Activated CD4-positive, alpha-beta T cell treated with anti-CD3 and anti-CD28 coated beads, Interleukin-2, amount 50 U/mL, for 4 hours (primary cell): ENCODE results near the gene TNFRSF1B.
A peak's percentile ranks its signal among the peaks of the same experiment; 100 is the strongest.

Source experiments
- DNase-seq, 2 experiments: peaks; one replicate each; pipeline ENCODE4 v3.0.0-alpha.2; 2020

Gene TNFRSF1B

GRCh38 chr1:12158357-12159092 lies 8.3 kb upstream of the TNFRSF1B start:
- peak; percentile 44 to 48 for DNase-seq

GRCh38 chr1:12159816-12160215 lies 7.0 kb upstream of the TNFRSF1B start:
- peak; percentile 29 to 44 for DNase-seq

GRCh38 chr1:12161324-12161661 lies 5.5 kb upstream of the TNFRSF1B start:
- DNase-seq: no peak

- DNase-seq: peak; percentile 60 to 61
These were observed 4.9 kb upstream of the TNFRSF1B start for GRCh38 chr1:12161662-12162458.

GRCh38 chr1:12162459-12163137 lies 4.2 kb upstream of the TNFRSF1B start:
- DNase-seq: no peak

- no peak for DNase-seq
These were observed 3.6 kb upstream of the TNFRSF1B start for GRCh38 chr1:12163210-12163609.

- no peak for DNase-seq
These were observed 2.6 kb upstream of the TNFRSF1B start for GRCh38 chr1:12164210-12164609.

- no peak for DNase-seq
These were observed 1.4 kb upstream of the TNFRSF1B start for GRCh38 chr1:12165342-12165741.

GRCh38 chr1:12167493-12168429 lies 970 bp downstream of the TNFRSF1B start:
- no peak for DNase-seq

- no peak for DNase-seq
These were observed 1.8 kb downstream of the TNFRSF1B start for GRCh38 chr1:12168451-12169160.

- DNase-seq: no peak
These were observed 2.8 kb downstream of the TNFRSF1B start for GRCh38 chr1:12169442-12170135.

GRCh38 chr1:12170263-12170671 lies 3.5 kb downstream of the TNFRSF1B start:
- no peak for DNase-seq

GRCh38 chr1:12171206-12172041 lies 4.6 kb downstream of the TNFRSF1B start:
- DNase-seq: no peak

- peak; percentile 22 to 30 for DNase-seq
These were observed 5.5 kb downstream of the TNFRSF1B start for GRCh38 chr1:12172042-12172851.

GRCh38 chr1:12173041-12173509 lies 6.3 kb downstream of the TNFRSF1B start:
- no peak for DNase-seq

- DNase-seq: peak; percentile 94 to 95
These were observed 6.9 kb downstream of the TNFRSF1B start for GRCh38 chr1:12173631-12174121.

- no peak for DNase-seq
These were observed 8.4 kb downstream of the TNFRSF1B start for GRCh38 chr1:12174924-12175810.
